Skeletal muscle satellite cell (primary cell): ENCODE measurements around the gene SALL3.

Source experiments
- H3K27me3 ChIP-seq: 2 replicates; pipeline ENCODE4 v1.7.0; 2013; ENCODE audit warnings: low read length; ENCODE audit not compliant: control insufficient read depth, insufficient read depth
- H3K36me3 ChIP-seq: 2 replicates; pipeline ENCODE4 v1.7.0; 2013; ENCODE audit warnings: mild to moderate bottlenecking, control low read depth, low read length; ENCODE audit not compliant: insufficient read depth
- H3K4me1 ChIP-seq: 2 replicates; pipeline ENCODE4 v1.7.0; 2013; ENCODE audit warnings: low read length; ENCODE audit not compliant: control insufficient read depth, insufficient read depth
- H3K4me2 ChIP-seq: 2 replicates; pipeline ENCODE4 v1.7.0; 2013; ENCODE audit warnings: mild to moderate bottlenecking, low read length
- H3K4me3 ChIP-seq: 2 replicates; pipeline ENCODE4 v1.7.0; 2013; ENCODE audit warnings: low read length
- H3K9ac ChIP-seq: 2 replicates; pipeline ENCODE4 v1.7.0; 2013; ENCODE audit warnings: mild to moderate bottlenecking, low read depth, low read length, moderate library complexity
- H3K9me3 ChIP-seq: replicated peaks from 2 replicates; pipeline ENCODE4 v1.7.0; 2013; ENCODE audit warnings: mild to moderate bottlenecking, control low read depth, low read length

SALL3 gene

DNA sequence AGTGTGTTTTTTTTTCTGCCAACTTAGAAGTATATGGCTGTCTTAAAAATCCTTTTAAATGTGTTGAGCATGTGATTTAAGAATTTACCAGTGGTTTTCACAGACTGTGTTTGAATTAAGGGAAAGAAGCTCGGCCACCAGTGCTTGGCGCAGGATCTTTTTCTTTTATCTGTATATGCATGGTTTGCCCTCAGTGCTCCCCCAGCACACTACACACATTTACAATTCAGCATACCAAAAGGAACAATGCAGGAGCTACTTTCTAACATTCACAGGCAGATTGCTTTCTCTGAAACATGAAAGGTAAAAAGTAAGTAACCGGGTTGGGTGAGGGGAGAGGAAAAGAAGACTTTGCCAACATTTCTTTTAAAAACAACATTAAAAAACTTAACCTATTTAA is 3.9 kb downstream of the SALL3 start:
- Histone ChIP-seq H3K27me3 (peaks cover 73% of the 10 kb centered on the region), H3K36me3 (no peaks in the 10 kb centered on the region), H3K9ac (no peak overlapping the region), H3K4me3 (no peak overlapping the region), H3K4me1 (no peaks in the 10 kb centered on the region), H3K9me3 (no peaks in the 10 kb centered on the region), H3K4me2 (no peak overlapping the region)

- Histone ChIP-seq H3K27me3 (peaks cover 73% of the 10 kb centered on the region), H3K36me3 (no peaks in the 10 kb centered on the region), H3K4me1 (no peaks in the 10 kb centered on the region), H3K9me3 (no peaks in the 10 kb centered on the region), H3K4me2 (no peak overlapping the region), H3K4me3 (no peak overlapping the region), H3K9ac (no peak overlapping the region)
These were observed 5.5 kb downstream of the SALL3 start for GRCh38 chr18:78984941-78985784.

GRCh38 chr18:78986018-78986481 is 6.4 kb downstream of the SALL3 start:
- Histone ChIP-seq H3K4me3 (no peak overlapping the region), H3K27me3 (peaks cover 71% of the 10 kb centered on the region), H3K9ac (no peak overlapping the region), H3K4me1 (no peaks in the 10 kb centered on the region), H3K36me3 (no peaks in the 10 kb centered on the region), H3K4me2 (no peak overlapping the region), H3K9me3 (no peaks in the 10 kb centered on the region)

GRCh38 chr18:78991446-78991845 is 11.8 kb downstream of the SALL3 start:
- Histone ChIP-seq H3K9ac (no peak overlapping the region), H3K9me3 (peaks cover 9% of the 10 kb centered on the region), H3K4me1 (no peaks in the 10 kb centered on the region), H3K4me3 (no peak overlapping the region), H3K27me3 (peaks cover 17% of the 10 kb centered on the region), H3K36me3 (no peaks in the 10 kb centered on the region), H3K4me2 (no peak overlapping the region)

DNA sequence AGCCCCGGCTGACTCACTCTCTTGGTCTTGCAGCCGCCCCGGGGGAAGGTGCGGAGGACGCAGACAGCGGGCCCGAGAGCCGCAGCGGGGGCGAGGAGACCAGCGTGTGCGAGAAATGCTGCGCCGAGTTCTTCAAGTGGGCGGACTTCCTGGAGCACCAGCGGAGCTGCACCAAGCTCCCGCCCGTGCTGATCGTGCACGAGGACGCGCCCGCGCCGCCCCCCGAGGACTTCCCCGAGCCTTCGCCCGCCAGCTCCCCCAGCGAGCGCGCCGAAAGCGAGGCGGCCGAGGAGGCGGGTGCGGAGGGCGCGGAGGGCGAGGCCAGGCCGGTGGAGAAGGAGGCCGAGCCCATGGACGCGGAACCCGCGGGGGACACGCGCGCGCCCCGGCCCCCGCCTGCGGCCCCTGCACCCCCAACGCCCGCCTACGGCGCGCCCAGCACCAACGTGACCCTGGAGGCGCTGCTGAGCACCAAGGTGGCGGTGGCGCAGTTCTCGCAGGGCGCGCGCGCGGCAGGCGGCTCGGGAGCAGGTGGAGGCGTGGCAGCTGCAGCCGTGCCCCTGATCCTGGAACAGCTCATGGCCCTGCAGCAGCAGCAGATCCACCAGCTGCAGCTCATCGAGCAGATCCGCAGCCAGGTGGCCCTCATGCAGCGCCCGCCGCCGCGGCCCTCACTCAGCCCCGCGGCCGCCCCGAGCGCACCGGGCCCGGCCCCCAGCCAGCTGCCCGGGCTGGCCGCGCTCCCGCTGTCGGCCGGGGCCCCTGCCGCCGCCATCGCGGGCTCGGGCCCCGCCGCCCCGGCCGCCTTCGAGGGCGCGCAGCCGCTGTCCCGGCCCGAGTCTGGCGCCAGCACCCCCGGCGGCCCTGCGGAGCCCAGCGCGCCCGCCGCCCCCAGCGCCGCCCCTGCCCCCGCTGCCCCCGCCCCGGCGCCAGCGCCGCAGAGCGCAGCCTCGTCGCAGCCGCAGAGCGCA is 12.7 kb downstream of the SALL3 start:
- Histone ChIP-seq H3K27me3 (peaks cover 14% of the 10 kb centered on the region), H3K9ac (no peak overlapping the region), H3K4me3 (no peak overlapping the region), H3K9me3 (peaks cover 9% of the 10 kb centered on the region), H3K4me1 (no peaks in the 10 kb centered on the region), H3K4me2 (no peak overlapping the region), H3K36me3 (no peaks in the 10 kb centered on the region)

DNA sequence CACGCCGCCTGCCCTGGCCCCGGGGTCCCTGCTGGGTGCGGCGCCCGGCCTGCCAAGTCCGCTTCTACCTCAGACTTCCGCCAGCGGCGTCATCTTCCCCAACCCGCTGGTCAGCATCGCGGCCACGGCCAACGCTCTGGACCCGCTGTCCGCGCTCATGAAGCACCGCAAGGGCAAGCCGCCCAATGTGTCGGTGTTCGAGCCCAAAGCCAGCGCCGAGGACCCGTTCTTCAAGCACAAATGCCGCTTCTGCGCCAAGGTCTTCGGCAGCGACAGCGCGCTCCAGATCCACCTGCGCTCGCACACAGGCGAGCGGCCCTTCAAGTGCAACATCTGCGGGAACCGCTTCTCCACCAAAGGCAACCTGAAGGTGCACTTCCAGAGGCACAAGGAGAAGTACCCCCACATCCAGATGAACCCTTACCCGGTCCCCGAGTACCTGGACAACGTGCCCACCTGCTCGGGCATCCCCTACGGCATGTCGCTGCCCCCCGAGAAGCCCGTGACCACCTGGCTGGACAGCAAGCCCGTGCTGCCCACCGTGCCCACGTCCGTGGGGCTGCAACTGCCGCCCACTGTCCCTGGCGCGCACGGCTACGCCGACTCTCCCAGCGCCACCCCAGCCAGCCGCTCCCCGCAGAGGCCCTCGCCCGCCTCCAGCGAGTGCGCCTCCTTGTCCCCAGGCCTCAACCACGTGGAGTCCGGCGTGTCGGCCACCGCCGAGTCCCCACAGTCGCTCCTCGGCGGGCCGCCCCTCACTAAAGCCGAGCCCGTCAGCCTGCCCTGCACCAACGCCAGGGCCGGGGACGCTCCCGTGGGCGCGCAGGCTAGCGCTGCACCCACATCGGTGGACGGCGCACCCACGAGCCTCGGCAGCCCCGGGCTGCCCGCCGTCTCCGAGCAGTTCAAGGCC is 13.7 kb downstream of the SALL3 start:
- H3K36me3 ChIP-seq, result no peaks in the 10 kb centered on the region
- H3K9me3 ChIP-seq, result peaks cover 9% of the 10 kb centered on the region
- no peaks in the 10 kb centered on the region for H3K4me1 ChIP-seq
- H3K4me3 ChIP-seq, result no peak overlapping the region
- no peak overlapping the region for H3K4me2 ChIP-seq
- peaks cover 6% of the 10 kb centered on the region for H3K27me3 ChIP-seq
- no peak overlapping the region for H3K9ac ChIP-seq

GRCh38 chr18:78994000-78994399 is 14.4 kb downstream of the SALL3 start:
- H3K27me3 ChIP-seq, result peaks cover 3% of the 10 kb centered on the region
- no peaks in the 10 kb centered on the region for H3K4me1 ChIP-seq
- no peak overlapping the region for H3K4me2 ChIP-seq
- no peaks in the 10 kb centered on the region for H3K36me3 ChIP-seq
- no peak overlapping the region for H3K4me3 ChIP-seq
- no peak overlapping the region for H3K9ac ChIP-seq
- peaks cover 9% of the 10 kb centered on the region for H3K9me3 ChIP-seq

DNA sequence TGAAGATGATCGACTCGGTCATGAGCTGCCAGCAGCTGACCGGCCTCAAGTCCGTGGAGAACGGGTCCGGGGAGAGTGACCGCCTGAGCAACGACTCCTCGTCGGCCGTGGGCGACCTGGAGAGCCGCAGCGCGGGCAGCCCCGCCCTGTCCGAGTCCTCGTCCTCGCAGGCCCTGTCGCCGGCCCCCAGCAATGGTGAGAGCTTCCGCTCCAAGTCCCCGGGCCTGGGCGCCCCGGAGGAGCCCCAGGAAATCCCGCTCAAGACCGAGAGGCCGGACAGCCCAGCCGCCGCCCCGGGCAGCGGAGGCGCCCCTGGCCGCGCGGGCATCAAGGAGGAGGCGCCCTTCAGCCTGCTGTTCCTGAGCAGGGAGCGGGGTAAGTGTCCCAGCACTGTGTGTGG is 14.9 kb downstream of the SALL3 start:
- no peak overlapping the region for H3K4me2 ChIP-seq
- H3K9me3 ChIP-seq, result peaks cover 9% of the 10 kb centered on the region
- H3K36me3 ChIP-seq, result no peaks in the 10 kb centered on the region
- H3K4me1 ChIP-seq, result no peaks in the 10 kb centered on the region
- no peak overlapping the region for H3K9ac ChIP-seq
- no peak overlapping the region for H3K4me3 ChIP-seq
- peaks cover 3% of the 10 kb centered on the region for H3K27me3 ChIP-seq

DNA sequence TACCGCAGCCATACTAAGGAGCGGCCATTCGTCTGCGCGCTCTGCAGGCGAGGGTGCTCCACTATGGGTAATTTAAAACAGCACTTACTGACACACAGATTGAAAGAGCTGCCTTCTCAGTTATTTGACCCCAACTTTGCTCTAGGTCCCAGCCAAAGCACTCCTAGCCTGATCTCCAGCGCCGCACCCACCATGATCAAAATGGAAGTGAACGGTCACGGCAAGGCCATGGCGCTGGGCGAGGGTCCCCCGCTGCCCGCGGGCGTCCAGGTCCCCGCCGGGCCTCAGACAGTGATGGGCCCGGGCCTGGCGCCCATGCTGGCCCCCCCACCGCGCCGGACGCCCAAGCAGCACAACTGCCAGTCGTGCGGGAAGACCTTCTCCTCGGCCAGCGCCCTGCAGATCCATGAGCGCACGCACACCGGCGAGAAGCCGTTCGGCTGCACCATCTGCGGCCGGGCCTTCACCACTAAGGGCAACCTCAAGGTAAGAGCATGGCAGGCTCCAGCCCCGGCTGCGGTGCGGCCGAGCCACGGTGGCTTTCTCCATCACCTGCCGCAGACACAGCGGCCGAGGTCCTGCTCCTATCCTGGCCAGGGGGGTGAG is 15.5 kb downstream of the SALL3 start:
- Histone ChIP-seq H3K9me3 (peaks cover 9% of the 10 kb centered on the region), H3K9ac (no peak overlapping the region)

GRCh38 chr18:78995740-78996395 is 16.2 kb downstream of the SALL3 start:
- Histone ChIP-seq H3K9ac (no peak overlapping the region), H3K9me3 (peaks cover 9% of the 10 kb centered on the region), H3K4me1 (no peaks in the 10 kb centered on the region), H3K4me3 (no peak overlapping the region), H3K27me3 (no peaks in the 10 kb centered on the region), H3K4me2 (no peak overlapping the region), H3K36me3 (no peaks in the 10 kb centered on the region)

More for the DNA sequence above, 15.5 kb downstream of the SALL3 start:
- no peak overlapping the region for H3K4me2 ChIP-seq
- H3K27me3 ChIP-seq, result peaks cover 3% of the 10 kb centered on the region
- H3K36me3 ChIP-seq, result no peaks in the 10 kb centered on the region
- no peak overlapping the region for H3K4me3 ChIP-seq
- no peaks in the 10 kb centered on the region for H3K4me1 ChIP-seq
